ENCODE measurements around the gene MAP7. TPM values are rescaled to one million over a fixed set of nuclear protein-coding genes. Genes with fewer than 3 reads are reported as not detected.
A peak's percentile ranks its signal among the peaks of the same experiment; 100 is the strongest.

Gene MAP7
- total and polyA plus RNA-seq, 9 of the 15 experiments (the other 6 are each of a cell fraction or from before 2014, with no cell fraction given) = 0.76 to 7.7 (median 3.9) TPM

- H2AFZ ChIP-seq (ENCODE audit: low read depth, low read length) = no peak overlapping the region
- BruUV-seq (replicated peaks) = no TSS peak
Measured at GRCh38 chr6:136324686-136325380, 225.4 kb downstream of the MAP7 start.

More at GRCh38 chr6:136324686-136325380, 225.4 kb downstream of the MAP7 start:
- POLR2A ChIA-PET = interaction anchor here (0.9 to 4.3 kb wide), 6 partner anchors 8 to 624 kb away, joined by 3 to 18 read pairs (median 4); partner anchors contain the start of gene BCLAF1
- FAIRE-seq (no peak), DNase-seq (ENCODE audit: extremely low read depth in 1 of 4, low spot score in 3 of 4) (no peak), ATAC-seq (no peak)
- Histone ChIP-seq H4K20me1 (replicated peaks; ENCODE audit: control insufficient read depth, insufficient read depth, low read length) (no peaks in the 10 kb centered on the region), H3K9ac (ENCODE audit: insufficient read depth in 1 of 2, low read depth in 2 of 2, low read length in 2 of 2) (no peak overlapping the region), H3K4me2 (ENCODE audit: insufficient read depth, low read length) (no peak overlapping the region), H3K27ac (ENCODE audit: extremely low read depth, low read depth, low read length) (no peak overlapping the region), H3K9me3 (replicated peaks; ENCODE audit: control insufficient read depth, insufficient read depth, low read depth, low read length) (no peaks in the 10 kb centered on the region), H3K4me3 (no peak overlapping the region), H3K27me3 (ENCODE audit: control insufficient read depth in 2 of 2, insufficient read depth in 2 of 2, low read length in 2 of 2) (peaks cover 10 to 14% of the 10 kb centered on the region in 2 experiments), H3K36me3 (ENCODE audit: control insufficient read depth, insufficient read depth, low read length) (no peaks in the 10 kb centered on the region), H3K9me1 (ENCODE audit: control insufficient read depth, insufficient read depth, low read length) (no peaks in the 10 kb centered on the region), H3K79me2 (ENCODE audit: control insufficient read depth, insufficient read depth, low read length) (no peaks in the 10 kb centered on the region), H3K4me1 (replicated peaks in 1 of 2; ENCODE audit: control insufficient read depth in 2 of 2, insufficient read depth in 2 of 2, low read length in 2 of 2) (no peaks in the 10 kb centered on the region)
- TF ChIP-seq FIP1L1 (IDR thresholded peaks at IDR 0.05; ENCODE audit: low read depth, low read length, poor library complexity, severe bottlenecking) (no peak), RFX1 (IDR thresholded peaks at IDR 0.05) (0 out of 2 replicates have a peak, but pooled peaks have one; percentile 29), HMBOX1 (IDR thresholded peaks at IDR 0.05) (no peak), ZNF23 (CRISPR knock-in tag; IDR thresholded peaks at IDR 0.05) (no peak), ZNF766 (CRISPR knock-in tag; conservative IDR thresholded peaks at IDR 0.05) (0 out of 2 replicates have a peak, but pooled peaks have one; percentile 29), PBX2 (CRISPR knock-in tag; IDR thresholded peaks at IDR 0.05; ENCODE audit: low read depth) (no peak), PBX2 (tag; conservative IDR thresholded peaks at IDR 0.05; ENCODE audit: low read depth) (0 out of 2 replicates have a peak, but pooled peaks have one; percentile 23)
- CTCF ChIA-PET (ENCODE audit: low intra/inter-chr PET ratio) = no interaction called here
- intact Hi-C loops (cut with micrococcal nuclease) (no loop called here), in situ Hi-C loops (cut with MboI) (loop anchor here (25.0 kb wide), 1 partner anchor 212 kb away; no protein-coding TSS in a partner anchor)
- WGBS (ENCODE audit: insufficient coverage, low coverage, missing lambda C conversion rate) = 15% methylated on average over 10 of the region's 10 CpGs
